IPS DF 19.7 (cell line): ENCODE data around the gene ADGRD2.
"Not testable (repeated sequence)": the region's sequence is repeated elsewhere in the genome, so short reads cannot be mapped to it uniquely, and the experiment has no call there.

Source experiments
- DNase-seq: peaks from one replicate; pipeline ENCODE4 v3.0.0-alpha.2; 2013; ENCODE audit warnings: low read depth, low spot score

ADGRD2 gene

GRCh38 chr9:124450241-124450924, at the start of gene ADGRD2:
Gene ADGRD2, plus strand, starts transcription at chr9:124450451. Its CDS starts 1,216 bp downstream, at chr9:124451667.
- peak; percentile 48 for DNase-seq

GRCh38 chr9:124403246-124403645, 47.0 kb upstream of the ADGRD2 start:
- no peak for DNase-seq

GRCh38 chr9:124409410-124409809, 40.8 kb upstream of the ADGRD2 start:
- no peak for DNase-seq

- no peak for DNase-seq
Measured at GRCh38 chr9:124410321-124410913, 39.8 kb upstream of the ADGRD2 start.

GRCh38 chr9:124411514-124412227, 38.6 kb upstream of the ADGRD2 start:
- no peak for DNase-seq

GRCh38 chr9:124412228-124412575, 38.0 kb upstream of the ADGRD2 start:
- no peak for DNase-seq

GRCh38 chr9:124414612-124415011, 35.6 kb upstream of the ADGRD2 start:
- DNase-seq: no peak

- DNase-seq: peak; percentile 74
Measured at GRCh38 chr9:124415102-124415851, 35.0 kb upstream of the ADGRD2 start, which contains the start of gene PSMB7. Gene PSMB7, minus strand, starts transcription at chr9:124415442. Its CDS starts 17 bp downstream, at chr9:124415425.

GRCh38 chr9:124415852-124416484, 34.3 kb upstream of the ADGRD2 start:
- DNase-seq: no peak

- DNase-seq: no peak
Measured at GRCh38 chr9:124419832-124420489, 30.3 kb upstream of the ADGRD2 start.

- DNase-seq: no peak
Measured at GRCh38 chr9:124420991-124421543, 29.2 kb upstream of the ADGRD2 start.

- DNase-seq: no peak
Measured at GRCh38 chr9:124423155-124423554, 27.1 kb upstream of the ADGRD2 start.

GRCh38 chr9:124423591-124423990, 26.7 kb upstream of the ADGRD2 start:
- DNase-seq: no peak

- not testable (repeated sequence) for DNase-seq
Measured at GRCh38 chr9:124425733-124426132, 24.5 kb upstream of the ADGRD2 start.

- DNase-seq: no peak
Measured at GRCh38 chr9:124426361-124426760, 23.9 kb upstream of the ADGRD2 start.

GRCh38 chr9:124427281-124427680, 23.0 kb upstream of the ADGRD2 start:
- no peak for DNase-seq

GRCh38 chr9:124428751-124429529, 21.3 kb upstream of the ADGRD2 start:
- no peak for DNase-seq

GRCh38 chr9:124429530-124429867, 20.8 kb upstream of the ADGRD2 start:
- DNase-seq: no peak

GRCh38 chr9:124436320-124436719, 13.9 kb upstream of the ADGRD2 start:
- DNase-seq: no peak

GRCh38 chr9:124437086-124437485, 13.2 kb upstream of the ADGRD2 start:
- no peak for DNase-seq
